Renal cortical epithelial cell (primary cell): ENCODE results near the gene TOB1. TPM values are rescaled to one million over a fixed set of nuclear protein-coding genes. Genes with fewer than 3 reads are reported as not detected.

Experiments
- DNase-seq: peaks from one replicate; pipeline ENCODE4 v3.0.0-alpha.2; 2011; ENCODE audit warnings: low read depth
- total RNA-seq: library from RNA; depleted of rRNA; stranded (reverse); fragments of >200 nt; gene quantifications from 2 replicates; pipeline ENCODE4 v1.2.3, GENCODE V29; 2014

TOB1 gene
- total RNA-seq, 1 donor from 2014 or later = 19.5 TPM

- DNase-seq = peak; percentile 18
Measured at GRCh38 chr17:50845240-50846147, 20.7 kb downstream of the TOB1 start.

GRCh38 chr17:50844117-50844700, 21.9 kb downstream of the TOB1 start:
- no peak for DNase-seq

GRCh38 chr17:50843150-50843905, 22.8 kb downstream of the TOB1 start:
- no peak for DNase-seq

- no peak for DNase-seq
Measured at GRCh38 chr17:50842506-50843149, 23.5 kb downstream of the TOB1 start.

GRCh38 chr17:50841949-50842354, 24.2 kb downstream of the TOB1 start:
- peak; percentile 38 for DNase-seq

GRCh38 chr17:50841277-50841948, 24.7 kb downstream of the TOB1 start:
- no peak for DNase-seq

GRCh38 chr17:50840311-50840851, 25.8 kb downstream of the TOB1 start:
- no peak for DNase-seq

- no peak for DNase-seq
Measured at GRCh38 chr17:50839591-50840310, 26.4 kb downstream of the TOB1 start.

GRCh38 chr17:50837980-50838954, 27.9 kb downstream of the TOB1 start:
- DNase-seq = no peak

- DNase-seq = no peak
Measured at GRCh38 chr17:50837286-50837979, 28.7 kb downstream of the TOB1 start.

GRCh38 chr17:50836826-50837225, 29.3 kb downstream of the TOB1 start:
- no peak for DNase-seq

- DNase-seq = no peak
Measured at GRCh38 chr17:50835301-50836234, 30.6 kb downstream of the TOB1 start, which contains the start of gene WFIKKN2. Gene WFIKKN2, plus strand, starts transcription at chr17:50835586. Its CDS starts 352 bp downstream, at chr17:50835938.

- peak; percentile 12 for DNase-seq
Measured at GRCh38 chr17:50834429-50835300, 31.5 kb downstream of the TOB1 start.

GRCh38 chr17:50833510-50834428, 32.4 kb downstream of the TOB1 start:
- no peak for DNase-seq

GRCh38 chr17:50832864-50833381, 33.2 kb downstream of the TOB1 start:
- DNase-seq = no peak
